NOMO-1 (cell line): ENCODE results near the gene PTPN14.
A peak's percentile ranks its signal among the peaks of the same experiment; 100 is the strongest.

Experiments used
- DNase-seq, 2 experiments: peaks; one replicate each; lab custom pipeline; 2025; ENCODE audit not compliant: unreplicated experiment in 2 of 2; lab: John Stamatoyannopoulos, UW

Gene PTPN14

GRCh38 chr1:214321705-214322453 lies 229.5 kb downstream of the PTPN14 start:
- DNase-seq: no peak

- peak in 1 of 2 experiments; percentile 14 for DNase-seq
These were observed 231.5 kb downstream of the PTPN14 start for GRCh38 chr1:214319938-214320337.

- no peak for DNase-seq
These were observed 232.3 kb downstream of the PTPN14 start for GRCh38 chr1:214318956-214319736.

DNA sequence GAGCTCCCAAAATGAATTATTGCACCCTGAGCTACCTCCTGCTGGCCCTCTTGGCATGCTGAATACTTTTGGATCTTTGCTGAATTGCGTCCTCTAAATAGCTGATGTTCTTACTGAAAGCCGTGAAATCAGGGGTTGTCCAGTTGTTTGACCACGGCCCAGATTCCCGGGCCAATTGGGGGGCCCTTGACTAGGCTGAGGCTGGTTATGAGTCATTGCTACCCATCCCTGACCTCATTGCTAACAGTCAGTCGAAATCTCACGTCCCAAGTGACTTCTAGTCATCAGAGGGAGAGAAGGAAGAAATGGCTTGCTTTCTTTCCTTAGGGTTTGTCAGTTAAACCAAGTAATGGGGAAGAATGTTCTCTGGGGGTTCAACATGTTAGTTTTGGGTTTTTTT lies 233.0 kb downstream of the PTPN14 start:
- no peak for DNase-seq

GRCh38 chr1:214317734-214318133 lies 233.7 kb downstream of the PTPN14 start:
- DNase-seq: no peak

- no peak for DNase-seq
These were observed 234.1 kb downstream of the PTPN14 start for GRCh38 chr1:214317300-214317699.

- no peak for DNase-seq
These were observed 234.8 kb downstream of the PTPN14 start for GRCh38 chr1:214316593-214316992.

DNA sequence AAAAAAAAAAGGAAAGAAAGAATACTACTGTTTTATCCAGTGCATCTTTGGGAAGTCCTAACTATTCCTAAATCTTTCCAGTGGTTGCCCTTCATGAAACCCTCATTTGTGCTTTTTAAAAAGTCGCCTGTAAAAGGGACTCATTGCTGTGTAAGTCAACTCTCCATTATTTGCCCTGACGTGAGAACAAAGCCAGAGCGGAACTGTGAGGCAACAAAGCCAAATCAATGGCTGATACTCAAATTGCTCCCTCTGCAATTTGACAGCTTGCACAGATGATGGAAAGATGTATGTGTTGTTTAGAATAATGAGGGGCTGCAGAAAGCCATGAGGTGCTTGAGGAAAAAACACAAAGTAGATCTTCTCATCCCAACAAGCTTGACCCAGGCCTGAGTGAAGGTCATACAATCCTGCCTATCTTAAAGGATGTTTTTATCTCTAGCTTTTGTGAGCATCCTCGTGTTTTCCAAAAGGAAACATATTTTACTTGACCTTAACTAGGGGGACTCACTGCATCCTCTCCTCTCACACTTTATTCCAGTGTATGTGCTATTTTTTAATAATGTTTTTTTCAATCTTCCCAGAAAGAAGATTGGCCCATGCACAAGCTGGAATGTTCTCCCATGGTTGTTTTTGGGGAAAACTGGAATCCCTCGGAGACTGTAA lies 237.1 kb downstream of the PTPN14 start:
- no peak for DNase-seq

GRCh38 chr1:214312530-214313051 lies 238.8 kb downstream of the PTPN14 start:
- no peak for DNase-seq

- DNase-seq: peak in 1 of 2 experiments; percentile 1
These were observed 240.4 kb downstream of the PTPN14 start for GRCh38 chr1:214310777-214311690.

GRCh38 chr1:214310010-214310409 lies 241.4 kb downstream of the PTPN14 start:
- DNase-seq: peak; percentile 18 to 64

DNA sequence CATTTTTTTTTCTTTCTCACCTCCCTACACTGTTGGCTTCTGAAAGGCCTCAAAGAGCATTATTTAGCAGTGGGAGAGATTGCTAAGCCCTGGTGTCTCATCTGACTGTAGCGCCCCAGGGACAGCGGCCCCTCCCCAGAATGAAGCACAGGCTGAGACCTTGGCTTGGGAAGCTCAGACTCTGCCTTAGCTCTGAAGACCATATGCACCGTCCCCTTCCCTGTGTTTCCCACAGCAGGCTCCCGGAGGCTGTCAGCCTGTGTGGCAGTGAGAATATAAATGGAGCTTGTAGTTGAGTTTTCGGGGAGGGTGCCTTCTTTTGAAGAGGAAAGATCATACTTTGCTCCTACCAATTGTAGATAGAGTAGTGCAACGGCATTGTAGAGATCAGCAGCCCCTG lies 245.1 kb downstream of the PTPN14 start:
- DNase-seq: no peak

DNA sequence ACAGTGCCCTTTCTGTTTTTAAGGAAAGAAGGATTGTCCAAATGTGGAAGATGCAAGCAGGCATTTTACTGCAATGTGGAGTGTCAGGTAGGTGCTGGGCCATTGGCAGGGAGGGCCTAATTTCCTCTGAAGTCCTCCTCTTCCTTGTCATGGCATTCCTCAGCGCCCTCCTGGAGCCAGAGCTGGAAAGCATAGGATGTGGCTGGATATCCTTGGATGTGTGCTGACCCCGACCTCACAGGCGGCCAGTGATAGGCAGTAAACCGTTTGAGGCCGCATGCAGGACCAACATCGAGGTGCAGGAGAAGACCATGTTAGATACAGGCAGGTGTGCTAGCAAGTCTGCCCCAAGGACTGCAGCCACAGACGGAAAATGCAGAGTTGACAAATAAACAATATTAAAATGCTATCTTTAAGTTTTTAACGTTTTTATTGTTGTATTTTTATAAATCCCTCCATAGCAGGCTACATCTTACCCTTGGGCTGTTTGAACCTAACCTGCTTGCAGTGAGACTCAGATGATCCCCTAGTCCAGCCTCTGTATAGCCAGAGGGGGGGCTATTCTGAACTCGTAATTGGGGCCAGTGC lies 246.1 kb downstream of the PTPN14 start:
- DNase-seq: no peak

DNA sequence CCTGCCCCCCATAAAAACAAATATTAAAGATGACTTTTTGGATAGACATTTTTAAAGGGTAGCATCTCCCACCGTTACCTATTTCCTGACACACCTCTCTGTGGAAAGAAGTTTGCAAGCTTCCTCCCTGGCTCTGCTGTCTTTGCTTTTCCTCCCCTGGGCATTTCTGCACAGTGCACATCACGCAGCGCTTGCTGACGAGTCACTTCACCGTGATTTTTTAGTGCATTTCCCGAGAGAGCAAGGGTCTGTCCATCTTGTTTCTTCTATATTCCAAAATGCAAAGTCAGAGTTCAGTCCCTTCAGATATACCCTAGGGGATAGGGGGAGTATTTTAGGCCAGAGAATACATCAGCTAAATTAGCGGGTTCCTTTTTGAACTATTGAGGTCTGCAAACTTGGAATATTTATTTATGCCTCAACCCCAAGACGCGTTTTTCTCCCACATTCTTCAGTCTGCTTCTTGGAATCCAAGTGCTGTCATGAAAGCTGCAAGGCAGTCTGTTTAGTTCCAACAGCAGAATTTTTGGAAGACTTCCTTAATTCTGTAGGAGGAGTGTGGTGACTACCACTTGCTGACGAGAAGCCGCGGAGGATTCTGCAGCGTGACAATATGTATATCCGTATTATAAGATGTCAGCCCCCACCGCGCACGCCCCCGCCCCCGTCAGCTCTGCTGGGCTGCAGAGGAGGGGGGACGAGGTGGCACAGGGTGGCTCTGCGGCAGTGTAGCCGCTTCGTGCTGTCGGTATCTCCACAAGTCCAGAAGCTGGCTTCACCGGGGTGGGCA lies 248.1 kb downstream of the PTPN14 start:
- no peak for DNase-seq

- DNase-seq: no peak
These were observed 249.9 kb downstream of the PTPN14 start for GRCh38 chr1:214301526-214301925.

- DNase-seq: no peak
These were observed 251.1 kb downstream of the PTPN14 start for GRCh38 chr1:214300149-214300780.
